Liver (tissue), 9 donors: ENCODE results near the gene IL17REL. TPM values are rescaled to one million over a fixed set of nuclear protein-coding genes. Genes with fewer than 3 reads are reported as not detected.
"Not testable (repeated sequence)": the region's sequence is repeated elsewhere in the genome, so short reads cannot be mapped to it uniquely, and the experiment has no call there.

Experiments
- DNase-seq: peaks from one replicate; pipeline ENCODE4 v3.0.0-alpha.2; 2017; ENCODE audit warnings: low spot score
- H3K27ac ChIP-seq, 2 donors: one replicate each; pipeline ENCODE4 v1.7.0; 2013; ENCODE audit warnings: inconsistent platforms in 2 of 2, low read length in 2 of 2, control low read depth in 1 of 2, low read depth in 1 of 2, mild to moderate bottlenecking in 1 of 2
- H3K27me3 ChIP-seq, 4 donors: one replicate each; pipeline versions ENCODE4 v1.6.1 to v1.7.0; 2013; ENCODE audit warnings: low read length in 3 of 4, inconsistent platforms in 1 of 4, mild to moderate bottlenecking in 1 of 4, moderate library complexity in 1 of 4; ENCODE audit not compliant: control insufficient read depth in 4 of 4, insufficient read depth in 4 of 4
- H3K36me3 ChIP-seq, 4 donors: one replicate each; pipeline versions ENCODE4 v1.6.1 to v1.7.0; 2013; ENCODE audit warnings: low read length in 3 of 4, mild to moderate bottlenecking in 3 of 4, low read depth in 1 of 4, moderate library complexity in 1 of 4; ENCODE audit not compliant: control insufficient read depth in 4 of 4, insufficient read depth in 3 of 4
- H3K4me1 ChIP-seq, 4 donors: one replicate each; pipeline versions ENCODE4 v1.6.1 to v1.7.0; 2013; ENCODE audit warnings: low read length in 3 of 4, mild to moderate bottlenecking in 3 of 4, moderate library complexity in 1 of 4; ENCODE audit not compliant: control insufficient read depth in 4 of 4, insufficient read depth in 4 of 4
- H3K4me3 ChIP-seq, 3 donors: one replicate each; pipeline versions ENCODE4 v1.6.1 to v1.7.0; 2013; ENCODE audit warnings: low read length in 3 of 3, control low read depth in 1 of 3, low read depth in 1 of 3, mild to moderate bottlenecking in 1 of 3
- H3K9ac ChIP-seq, 2 donors: one replicate each; pipeline ENCODE4 v1.7.0; 2013; ENCODE audit warnings: low read length in 2 of 2, mild to moderate bottlenecking in 2 of 2, moderate library complexity in 2 of 2, control low read depth in 1 of 2, low read depth in 1 of 2
- H3K9me3 ChIP-seq, 4 donors: one replicate each; pipeline versions ENCODE4 v1.6.1 to v1.7.0; 2013; ENCODE audit warnings: low read length in 3 of 4; ENCODE audit not compliant: control insufficient read depth in 4 of 4
- EGR1 ChIP-seq, 2 donors: IDR thresholded peaks; 2 replicates each; pipeline ENCODE4 v1.6.1; 2016 to 2018; ENCODE audit warnings: antibody characterized with exemption in 2 of 2, low read depth in 2 of 2
- FOXA1 ChIP-seq: IDR thresholded peaks from 2 replicates; pipeline ENCODE4 v1.6.1; 2016; ENCODE audit warnings: antibody characterized with exemption
- GABPA ChIP-seq, 2 donors: IDR thresholded peaks in 1 of 2; conservative IDR thresholded peaks in 1 of 2; 2 replicates each; pipeline ENCODE4 v1.6.1; 2016; ENCODE audit warnings: antibody characterized with exemption in 2 of 2, mild to moderate bottlenecking in 1 of 2, moderate library complexity in 1 of 2
- HNF4A ChIP-seq, 2 donors: conservative IDR thresholded peaks; 2 replicates each; pipeline ENCODE4 v1.6.1; 2016; ENCODE audit warnings: antibody characterized with exemption in 2 of 2, mild to moderate bottlenecking in 2 of 2
- HNF4G ChIP-seq: IDR thresholded peaks from 2 replicates; pipeline ENCODE4 v1.6.1; 2016; ENCODE audit warnings: antibody characterized with exemption
- JUND ChIP-seq, 2 donors: IDR thresholded peaks; 2 replicates each; pipeline ENCODE4 v1.6.1; 2016; ENCODE audit warnings: antibody characterized with exemption in 2 of 2
- NR2F2 ChIP-seq: IDR thresholded peaks from 2 replicates; pipeline ENCODE4 v1.6.1; 2016; ENCODE audit warnings: antibody characterized with exemption
- RAD21 ChIP-seq, 2 donors: IDR thresholded peaks; 2 replicates each; pipeline ENCODE4 v1.6.1; 2016; ENCODE audit warnings: antibody characterized with exemption in 2 of 2, mild to moderate bottlenecking in 2 of 2
- SP1 ChIP-seq: IDR thresholded peaks from 2 replicates; pipeline ENCODE4 v1.6.1; 2018; ENCODE audit warnings: antibody characterized with exemption, mild to moderate bottlenecking
- TAF1 ChIP-seq: conservative IDR thresholded peaks from 2 replicates; pipeline ENCODE4 v1.6.1; 2016; ENCODE audit warnings: antibody characterized with exemption, mild to moderate bottlenecking
- ZBTB33 ChIP-seq: IDR thresholded peaks from 2 replicates; pipeline ENCODE4 v1.6.1; 2016; ENCODE audit warnings: antibody characterized with exemption
- WGBS: extraction: QIAGEN DNeasy Blood & Tissue Kit; methylation state at CpG from one replicate; pipeline ENCODE4 v1.1.7; 2013; 5-methylcytosine and 5-hydroxymethylcytosine counted together
- polyA plus RNA-seq, 2 donors: library from polyadenylated mRNA; stranded (reverse) in 1 of 2; unstranded in 1 of 2; fragments of 200-250 nt in 1 of 2; fragments of >200 nt in 1 of 2; fragmentation: Nextera tagmentation in 1 of 2; extraction: Ambion mirVana in 1 of 2; gene quantifications; one replicate each; pipeline versions ENCODE4 v1.2.1 to v1.2.3, GENCODE V29; 2013 to 2015
- total RNA-seq, 2 donors: library from RNA; depleted of rRNA; stranded (reverse); fragments of >200 nt; gene quantifications; one replicate each; pipeline ENCODE4 v1.2.3, GENCODE V29; 2014
- TF ChIP-seq, protein P1 (sequence below): fragments of 150-350 bp; IDR thresholded peaks from 2 replicates; pipeline ENCODE4 v1.5.1; 2017; ENCODE audit warnings: improper control_type of control experiment, low read depth, low read length; ENCODE audit not compliant: missing input control
- donor health status: healthy.
- donor health status: healthy.
- donor health status: healthy.
- donor health status: healthy.
- donor health status: healthy.

IL17REL gene
- total and polyA plus RNA-seq, 4 donors: under 0.01 TPM; not detected in 3

- Histone ChIP-seq H3K9me3 (peaks cover 0 to 16% (median 2%) of the 10 kb centered on the region in 4 donors), H3K36me3 (no peaks in the 10 kb centered on the region), H3K27me3 (peaks cover 0 to 3% (median 0%) of the 10 kb centered on the region in 4 donors), H3K9ac (no peak overlapping the region), H3K4me1 (no peaks in the 10 kb centered on the region), H3K27ac (no peak overlapping the region), H3K4me3 (no peak overlapping the region)
- WGBS: 97% methylated on average over 2 of the region's 2 CpGs
- DNase-seq: no peak
- TF ChIP-seq JUND (IDR thresholded peaks at IDR 0.05) (no peak), TAF1 (no peak), SP1 (no peak), FOXA1 (no peak), NR2F2 (no peak), ZBTB33 (no peak), HNF4G (no peak), EGR1 (IDR thresholded peaks at IDR 0.05; ENCODE audit: low read depth in 2 of 2) (no peak), HNF4A (conservative IDR thresholded peaks at IDR 0.05) (no peak), GABPA (IDR thresholded peaks at IDR 0.05 in 1 of 2, conservative IDR thresholded peaks at IDR 0.05 in 1 of 2) (no peak)
These were observed 26.2 kb downstream of the IL17REL start for GRCh38 chr22:49986325-49986724.

DNA sequence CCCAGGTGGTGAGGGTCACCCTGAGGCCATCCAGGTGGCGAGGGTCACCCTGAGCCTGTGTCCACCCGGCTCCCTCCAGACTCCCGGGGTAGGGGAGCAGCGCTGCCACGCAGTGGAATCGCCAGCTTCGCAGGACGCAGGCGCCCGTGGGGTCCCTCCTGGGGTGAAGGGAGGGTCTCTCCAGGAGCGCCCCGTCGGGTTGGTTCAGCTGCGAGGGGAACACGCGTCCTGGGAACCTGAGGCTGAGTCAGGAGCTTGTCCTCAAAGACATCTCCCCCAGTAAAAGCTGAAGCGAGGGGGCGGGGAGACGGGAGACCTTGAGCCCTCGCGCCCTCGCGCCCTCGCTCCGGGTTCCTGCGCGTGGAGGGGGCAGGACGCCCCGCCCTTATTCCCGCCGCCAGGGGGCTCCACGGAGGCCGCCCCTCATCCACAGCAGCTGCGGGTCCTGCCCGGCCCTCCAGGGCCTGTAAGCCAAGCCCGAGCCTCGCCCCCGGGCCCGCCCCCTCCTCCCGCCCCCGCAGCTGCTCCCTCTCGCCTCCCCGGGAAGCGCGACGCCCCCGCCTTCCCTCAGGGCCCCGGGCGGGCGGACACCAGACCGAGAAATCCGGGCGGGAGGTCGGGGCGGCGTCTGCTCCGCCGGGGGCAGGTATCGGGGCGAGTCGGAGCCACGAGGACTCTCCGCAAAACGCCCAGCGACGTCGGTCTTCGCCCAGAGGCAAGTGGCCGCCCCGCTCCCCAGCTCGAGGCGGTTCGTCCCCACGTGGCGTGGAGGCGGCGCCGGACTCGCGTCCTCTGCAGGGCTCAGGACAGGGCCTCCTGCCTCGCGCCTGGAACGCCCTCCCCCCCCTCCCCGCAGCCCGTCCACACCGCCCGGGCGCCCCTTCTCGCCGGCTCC, 29.2 kb downstream of the IL17REL start:
- H3K36me3 ChIP-seq: no peaks in the 10 kb centered on the region
- DNase-seq: peak; percentile 35
- H3K4me1 ChIP-seq: no peaks in the 10 kb centered on the region
- peak overlapping the region in 1 of 3 donors; percentile 34 for H3K4me3 ChIP-seq
- peaks cover 0 to 10% (median 0%) of the 10 kb centered on the region in 4 donors for H3K9me3 ChIP-seq
- H3K9ac ChIP-seq: no peak overlapping the region
- no peak overlapping the region for H3K27ac ChIP-seq
- H3K27me3 ChIP-seq: peaks cover 0 to 3% (median 0%) of the 10 kb centered on the region in 4 donors
- WGBS: 18% methylated on average over 90 of the region's 90 CpGs
- TF ChIP-seq, protein P1, sequence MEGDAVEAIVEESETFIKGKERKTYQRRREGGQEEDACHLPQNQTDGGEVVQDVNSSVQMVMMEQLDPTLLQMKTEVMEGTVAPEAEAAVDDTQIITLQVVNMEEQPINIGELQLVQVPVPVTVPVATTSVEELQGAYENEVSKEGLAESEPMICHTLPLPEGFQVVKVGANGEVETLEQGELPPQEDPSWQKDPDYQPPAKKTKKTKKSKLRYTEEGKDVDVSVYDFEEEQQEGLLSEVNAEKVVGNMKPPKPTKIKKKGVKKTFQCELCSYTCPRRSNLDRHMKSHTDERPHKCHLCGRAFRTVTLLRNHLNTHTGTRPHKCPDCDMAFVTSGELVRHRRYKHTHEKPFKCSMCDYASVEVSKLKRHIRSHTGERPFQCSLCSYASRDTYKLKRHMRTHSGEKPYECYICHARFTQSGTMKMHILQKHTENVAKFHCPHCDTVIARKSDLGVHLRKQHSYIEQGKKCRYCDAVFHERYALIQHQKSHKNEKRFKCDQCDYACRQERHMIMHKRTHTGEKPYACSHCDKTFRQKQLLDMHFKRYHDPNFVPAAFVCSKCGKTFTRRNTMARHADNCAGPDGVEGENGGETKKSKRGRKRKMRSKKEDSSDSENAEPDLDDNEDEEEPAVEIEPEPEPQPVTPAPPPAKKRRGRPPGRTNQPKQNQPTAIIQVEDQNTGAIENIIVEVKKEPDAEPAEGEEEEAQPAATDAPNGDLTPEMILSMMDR: peak; percentile 4
- TF ChIP-seq RAD21 (IDR thresholded peaks at IDR 0.05) (no peak), TAF1 (no peak)

- H3K9me3 ChIP-seq, H3K4me1 ChIP-seq, H3K4me3 ChIP-seq, DNase-seq, H3K36me3 ChIP-seq, H3K27me3 ChIP-seq, H3K9ac ChIP-seq, H3K27ac ChIP-seq: not testable (repeated sequence)
- 97% methylated on average over 7 of the region's 7 CpGs for WGBS
These were observed 30.8 kb downstream of the IL17REL start for GRCh38 chr22:49981799-49982198.
